Kidney (tissue), 14 donors: ENCODE data around the gene ARMC3. TPM values are rescaled to one million over a fixed set of nuclear protein-coding genes. Genes with fewer than 3 reads are reported as not detected.

Experiments
- DNase-seq, 5 donors: peaks; one replicate each; pipeline ENCODE4 v3.0.0-alpha.2; 2013 to 2020
- FAIRE-seq: peaks from 2 replicates; lab custom pipeline; 2012; peaks lifted over from hg19 to GRCh38; lab: Jason Lieb, UNC
- H3K27ac ChIP-seq, 2 donors: one replicate each; pipeline ENCODE4 v1.7.0; 2013; ENCODE audit warnings: low read depth in 2 of 2, low read length in 2 of 2, inconsistent platforms in 1 of 2
- H3K27me3 ChIP-seq: one replicate; pipeline ENCODE4 v1.7.1; 2013; ENCODE audit warnings: low read length, inconsistent platforms; ENCODE audit not compliant: control insufficient read depth, insufficient read depth
- H3K36me3 ChIP-seq, 3 donors: one replicate each; pipeline versions ENCODE4 v1.7.0 to v1.7.1; 2013; ENCODE audit warnings: low read length in 3 of 3, control low read depth in 1 of 3, inconsistent platforms in 1 of 3; ENCODE audit not compliant: insufficient read depth in 3 of 3, control insufficient read depth in 2 of 3
- H3K4me1 ChIP-seq, 3 donors: one replicate each; pipeline versions ENCODE4 v1.7.0 to v1.7.1; 2013; ENCODE audit warnings: low read length in 3 of 3, inconsistent platforms in 1 of 3, low read depth in 1 of 3; ENCODE audit not compliant: control insufficient read depth in 2 of 3, insufficient read depth in 2 of 3
- H3K4me3 ChIP-seq, 3 donors: one replicate each; pipeline versions ENCODE4 v1.7.0 to v1.8.1; 2013; ENCODE audit warnings: low read length in 3 of 3, control low read depth in 1 of 3, inconsistent platforms in 1 of 3
- H3K9ac ChIP-seq, 3 donors: one replicate each; pipeline versions ENCODE4 v1.7.0 to v1.7.1; 2013; ENCODE audit warnings: low read length in 3 of 3, control low read depth in 1 of 3, inconsistent platforms in 1 of 3
- H3K9me3 ChIP-seq, 3 donors: one replicate each; pipeline versions ENCODE4 v1.7.0 to v1.7.1; 2013; ENCODE audit warnings: low read length in 3 of 3, control low read depth in 1 of 3, inconsistent platforms in 1 of 3; ENCODE audit not compliant: control insufficient read depth in 2 of 3, insufficient read depth in 1 of 3
- intact Hi-C: fragments of 100-400 bp; cut with DNase I; formaldehyde crosslinking; loops from one replicate; pipeline ENCODE4 v1.11.1; 2022
- polyA plus RNA-seq: library from polyadenylated mRNA; stranded (reverse); fragments of 350-450 nt; fragmentation: Illumina TruSeq; extraction: RNeasy Lipid Tissue Mini Kit (QIAGEN cat#74804); gene quantifications from one replicate; pipeline ENCODE4 v1.2.3, GENCODE V29; 2014; ENCODE audit warnings: low read depth, low replicate concordance; ENCODE audit not compliant: insufficient read depth
- total RNA-seq: library from RNA; stranded (reverse); fragmentation: NEBNext Ultra II Directional; extraction: Animal tissue kit (Norgen Biotek cat#: 25700); gene quantifications from one replicate; pipeline ENCODE4 v1.2.1, GENCODE V29; 2021
- TF ChIP-seq, protein P1 (sequence below): IDR thresholded peaks from 3 replicates; pipeline ENCODE4 v1.5.1; 2012; ENCODE audit warnings: mild to moderate bottlenecking, moderate library complexity, borderline replicate concordance; ENCODE audit not compliant: insufficient read depth; ENCODE audit errors: extremely low read depth
- donor health status: control.
- donor health status: control.
- donor health status: control.
- donor health status: control.
- donor health status: control.
- donor health status: DM: yes; HTN: yes; CAD: no.
- donor health status: Normal renal cell carcinoma (clear cell type).

The ARMC3 gene
- total and polyA plus RNA-seq, 2 donors from 2014 or later = 0.60 to 5.5 TPM

DNA sequence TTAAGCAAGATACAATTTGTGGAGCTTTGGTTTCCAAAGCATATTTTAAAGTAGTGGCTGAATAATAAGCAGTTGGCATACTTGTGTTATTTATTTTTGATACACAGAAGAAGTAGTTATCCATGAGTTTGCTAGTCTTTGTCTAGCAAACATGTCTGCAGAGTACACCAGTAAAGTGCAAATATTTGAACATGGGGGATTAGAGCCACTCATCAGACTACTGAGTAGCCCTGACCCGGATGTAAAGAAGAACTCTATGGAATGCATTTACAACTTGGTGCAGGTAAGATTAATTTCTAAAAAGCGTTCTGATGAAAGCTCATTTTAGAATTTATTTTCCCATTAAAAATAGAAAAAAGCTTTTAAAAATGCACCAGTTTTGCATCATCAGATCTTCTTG lies 31.4 kb downstream of the ARMC3 start:
- Histone ChIP-seq H3K36me3 (no peaks in the 10 kb centered on the region), H3K27me3 (no peaks in the 10 kb centered on the region), H3K9me3 (no peaks in the 10 kb centered on the region), H3K27ac (no peak overlapping the region), H3K4me3 (no peak overlapping the region), H3K9ac (no peak overlapping the region), H3K4me1 (no peaks in the 10 kb centered on the region)
- TF ChIP-seq, protein P1, sequence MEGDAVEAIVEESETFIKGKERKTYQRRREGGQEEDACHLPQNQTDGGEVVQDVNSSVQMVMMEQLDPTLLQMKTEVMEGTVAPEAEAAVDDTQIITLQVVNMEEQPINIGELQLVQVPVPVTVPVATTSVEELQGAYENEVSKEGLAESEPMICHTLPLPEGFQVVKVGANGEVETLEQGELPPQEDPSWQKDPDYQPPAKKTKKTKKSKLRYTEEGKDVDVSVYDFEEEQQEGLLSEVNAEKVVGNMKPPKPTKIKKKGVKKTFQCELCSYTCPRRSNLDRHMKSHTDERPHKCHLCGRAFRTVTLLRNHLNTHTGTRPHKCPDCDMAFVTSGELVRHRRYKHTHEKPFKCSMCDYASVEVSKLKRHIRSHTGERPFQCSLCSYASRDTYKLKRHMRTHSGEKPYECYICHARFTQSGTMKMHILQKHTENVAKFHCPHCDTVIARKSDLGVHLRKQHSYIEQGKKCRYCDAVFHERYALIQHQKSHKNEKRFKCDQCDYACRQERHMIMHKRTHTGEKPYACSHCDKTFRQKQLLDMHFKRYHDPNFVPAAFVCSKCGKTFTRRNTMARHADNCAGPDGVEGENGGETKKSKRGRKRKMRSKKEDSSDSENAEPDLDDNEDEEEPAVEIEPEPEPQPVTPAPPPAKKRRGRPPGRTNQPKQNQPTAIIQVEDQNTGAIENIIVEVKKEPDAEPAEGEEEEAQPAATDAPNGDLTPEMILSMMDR = no peak
- FAIRE-seq = no peak
- intact Hi-C loops = no loop called here
- no peak for DNase-seq

DNA sequence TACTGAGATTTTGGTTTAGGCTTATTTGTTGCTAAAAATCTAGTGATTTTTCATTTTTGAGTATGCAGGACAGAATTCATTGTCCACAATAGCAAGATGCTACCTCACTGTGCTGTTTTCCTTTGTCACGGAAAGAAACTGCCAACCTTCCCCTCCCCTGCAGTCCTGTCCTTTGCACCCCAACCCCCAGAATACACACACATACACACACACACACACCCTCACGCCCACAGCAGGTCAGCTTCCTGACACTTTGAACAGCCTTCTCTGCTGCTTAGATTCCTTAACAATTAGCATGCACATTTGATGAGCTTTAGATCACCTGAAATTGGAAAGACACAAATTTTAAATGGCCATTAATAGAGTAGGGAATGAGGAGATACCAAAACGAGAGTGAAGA lies 32.1 kb downstream of the ARMC3 start:
- Histone ChIP-seq H3K4me1 (no peaks in the 10 kb centered on the region), H3K27ac (no peak overlapping the region), H3K9ac (no peak overlapping the region), H3K27me3 (no peaks in the 10 kb centered on the region), H3K4me3 (no peak overlapping the region), H3K36me3 (no peaks in the 10 kb centered on the region), H3K9me3 (no peaks in the 10 kb centered on the region)
- intact Hi-C loops = no loop called here
- TF ChIP-seq, protein P1 = no peak
- DNase-seq = no peak
- no peak for FAIRE-seq

DNA sequence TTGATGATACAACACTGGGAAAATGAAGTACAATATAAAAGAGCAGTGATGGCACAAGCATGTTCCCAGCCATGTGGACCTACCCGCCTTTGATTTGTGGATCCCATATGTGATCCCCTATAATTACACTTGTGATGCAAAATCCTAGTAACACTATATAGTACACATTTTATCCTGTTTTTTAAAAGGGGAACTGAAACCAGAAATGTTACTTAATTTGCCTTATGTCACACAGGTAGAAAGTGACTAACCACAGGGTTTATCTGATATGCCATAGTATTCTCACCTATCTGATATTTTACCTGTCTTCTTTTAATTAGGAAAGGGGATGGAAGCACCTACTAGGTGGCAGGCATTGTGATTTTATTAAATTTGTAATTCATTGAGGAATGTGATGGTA lies 35.0 kb downstream of the ARMC3 start:
- H3K27me3 ChIP-seq = no peaks in the 10 kb centered on the region
- no peaks in the 10 kb centered on the region for H3K9me3 ChIP-seq
- TF ChIP-seq, protein P1 = no peak
- no peaks in the 10 kb centered on the region for H3K4me1 ChIP-seq
- FAIRE-seq (no peak), DNase-seq (no peak)
- H3K27ac ChIP-seq = no peak overlapping the region
- H3K9ac ChIP-seq = no peak overlapping the region
- no peaks in the 10 kb centered on the region for H3K36me3 ChIP-seq
- no peak overlapping the region for H3K4me3 ChIP-seq
- intact Hi-C loops = no loop called here

DNA sequence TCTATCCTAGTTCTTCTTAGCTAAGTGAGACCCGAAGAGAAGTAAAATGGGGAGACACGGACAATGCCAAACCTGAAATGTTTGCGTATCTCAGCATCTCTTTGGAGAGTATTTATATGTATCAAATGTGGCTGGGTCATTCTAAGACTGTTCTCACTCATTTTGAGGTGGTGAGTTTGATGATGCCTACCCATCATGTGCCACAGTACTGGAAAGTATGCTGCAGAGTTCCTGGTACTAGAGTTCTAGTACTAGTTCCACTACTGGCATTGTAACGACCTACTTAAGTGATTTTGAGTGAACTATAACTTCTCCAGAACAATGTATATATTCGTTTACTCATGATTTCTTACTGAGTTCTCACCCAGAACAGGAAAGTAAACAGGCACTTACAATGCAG lies 41.9 kb downstream of the ARMC3 start:
- Histone ChIP-seq H3K9ac (no peak overlapping the region), H3K36me3 (no peaks in the 10 kb centered on the region), H3K9me3 (no peaks in the 10 kb centered on the region), H3K4me3 (no peak overlapping the region), H3K27ac (no peak overlapping the region), H3K4me1 (no peaks in the 10 kb centered on the region), H3K27me3 (no peaks in the 10 kb centered on the region)
- TF ChIP-seq, protein P1 = no peak
- FAIRE-seq = no peak
- intact Hi-C loops = no loop called here
- DNase-seq = no peak
